Left renal cortex interstitium (tissue), 4 donors: ENCODE data around the gene PTPA. TPM values are rescaled to one million over a fixed set of nuclear protein-coding genes. Genes with fewer than 3 reads are reported as not detected.

ENCODE experiments used
- DNase-seq, 4 donors: peaks; one replicate each; pipeline ENCODE4 v3.0.0-alpha.2; 2013; ENCODE audit warnings: low read depth in 4 of 4, low spot score in 2 of 4, missing footprints in 1 of 4
- polyA plus RNA-seq, 4 donors: library from polyadenylated mRNA; unstranded; fragments of 120-200 nt; gene quantifications; one replicate each; pipeline ENCODE4 v1.2.1, GENCODE V29; 2013; ENCODE audit not compliant: insufficient read length in 4 of 4

Gene PTPA
- polyA plus RNA-seq, 4 donors = 112 to 138 (median 123) TPM

DNA sequence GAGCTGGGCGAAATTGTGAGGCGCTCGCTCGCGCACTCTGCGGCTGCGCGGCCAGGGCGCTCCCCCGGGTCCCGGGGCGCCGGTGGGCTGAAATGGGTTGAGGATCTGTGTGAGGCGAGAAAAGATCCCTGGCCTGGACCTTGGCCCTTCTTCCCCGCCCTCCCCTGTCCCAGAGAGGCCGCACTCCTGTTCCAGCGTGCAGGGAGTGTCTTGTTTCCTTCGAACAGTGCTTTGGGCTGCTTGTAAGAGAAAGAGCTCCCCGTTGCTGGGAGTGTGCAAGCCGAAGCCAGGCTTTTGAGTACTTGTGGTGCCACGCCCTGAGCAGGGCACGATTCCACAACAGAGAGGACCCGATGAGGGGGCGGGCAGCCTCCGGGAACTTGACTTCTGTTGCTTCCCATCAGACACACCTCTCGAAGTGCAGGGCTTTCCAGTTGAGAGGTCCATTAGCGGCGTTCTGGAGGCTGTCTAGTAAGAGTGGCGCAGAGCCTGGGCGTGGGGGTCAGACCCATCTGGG lies 29.8 kb upstream of the PTPA start:
- no peak for DNase-seq

- DNase-seq = no peak
Measured at GRCh38 chr9:129084087-129084486, 27.1 kb upstream of the PTPA start.

DNA sequence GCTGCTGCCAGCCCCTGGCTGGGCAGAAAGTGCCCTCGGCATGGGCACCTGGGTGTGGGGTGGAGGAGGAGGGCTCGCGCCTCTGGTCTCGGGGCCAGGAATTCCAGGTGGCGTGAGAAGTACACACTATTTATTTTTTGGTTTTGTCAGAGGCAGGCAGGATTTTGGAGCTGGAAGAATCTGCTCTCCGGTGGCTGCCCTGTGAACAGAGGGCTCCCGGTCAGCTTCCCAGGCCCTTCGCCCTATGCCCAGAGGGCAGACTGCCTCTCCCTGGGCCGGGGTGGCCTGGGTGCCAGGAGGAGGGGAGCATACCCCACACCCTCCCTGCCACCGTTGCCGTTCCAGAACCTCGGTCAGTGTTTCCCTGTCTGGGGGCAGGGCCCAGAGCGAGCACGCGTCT lies 22.0 kb upstream of the PTPA start:
- no peak for DNase-seq

DNA sequence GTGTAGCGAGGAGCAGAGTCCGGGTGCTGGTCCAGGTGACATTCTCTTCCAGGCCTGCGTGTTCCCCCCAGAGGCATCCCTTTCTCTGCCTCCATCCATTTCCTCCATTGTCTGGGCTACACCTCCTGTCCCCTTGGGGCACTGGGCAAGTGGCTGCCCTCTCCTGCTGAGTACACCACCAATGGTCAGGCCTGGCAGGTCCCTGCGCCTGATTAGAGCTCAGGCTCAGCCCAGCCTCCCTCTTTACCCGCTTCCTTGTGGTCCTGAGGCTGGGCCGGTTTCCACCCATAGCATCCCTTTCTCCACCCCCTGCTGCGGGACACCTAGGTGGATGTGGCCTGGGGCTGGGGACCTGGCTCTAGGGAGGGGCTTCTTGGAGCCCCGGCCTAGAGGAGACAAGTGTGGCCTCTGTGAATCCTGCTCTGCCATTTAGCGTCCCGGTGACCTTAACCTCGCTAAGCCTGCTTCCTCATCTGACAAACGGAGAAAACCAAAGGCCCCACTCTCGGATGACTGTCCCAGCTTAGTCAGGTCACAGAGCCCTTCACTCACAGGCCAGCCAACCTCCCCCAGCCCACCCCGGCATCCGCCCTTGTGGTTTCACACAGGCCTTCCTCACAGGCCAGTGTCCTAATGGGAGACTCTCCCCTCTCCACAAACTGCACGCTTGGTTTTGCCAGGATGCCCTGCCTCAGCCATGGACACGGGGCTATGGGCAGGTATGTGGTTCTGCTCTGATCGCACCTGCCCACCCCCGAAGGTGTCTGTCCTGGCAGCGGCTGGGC lies 17.4 kb upstream of the PTPA start:
- DNase-seq = no peak

- no peak for DNase-seq
Measured at GRCh38 chr9:129094387-129095169, 16.6 kb upstream of the PTPA start.

- DNase-seq = no peak
Measured at GRCh38 chr9:129095170-129095667, 16.0 kb upstream of the PTPA start.

GRCh38 chr9:129095908-129096307 lies 15.3 kb upstream of the PTPA start:
- DNase-seq = no peak

- no peak for DNase-seq
Measured at GRCh38 chr9:129097671-129098306, 13.4 kb upstream of the PTPA start.

DNA sequence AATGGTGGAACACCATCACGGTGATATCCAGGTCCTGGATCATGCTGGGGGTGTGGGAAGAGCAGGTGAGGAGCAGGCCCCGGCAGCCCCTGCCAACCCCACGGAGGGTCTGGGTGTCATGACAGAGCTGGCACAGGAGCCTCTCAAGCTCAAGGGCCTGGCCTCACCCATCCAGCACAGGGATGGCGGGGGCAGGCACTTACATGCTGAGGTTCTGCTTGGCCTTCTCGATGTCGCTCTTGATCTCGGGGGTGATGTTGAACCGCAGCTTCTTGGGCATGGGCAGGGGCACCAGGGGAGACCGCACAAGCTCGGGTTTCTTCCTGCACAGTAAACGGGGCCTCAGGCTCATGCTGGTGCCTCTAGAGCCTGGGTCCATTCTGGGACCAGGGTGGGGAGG lies 12.9 kb upstream of the PTPA start:
- DNase-seq = no peak

DNA sequence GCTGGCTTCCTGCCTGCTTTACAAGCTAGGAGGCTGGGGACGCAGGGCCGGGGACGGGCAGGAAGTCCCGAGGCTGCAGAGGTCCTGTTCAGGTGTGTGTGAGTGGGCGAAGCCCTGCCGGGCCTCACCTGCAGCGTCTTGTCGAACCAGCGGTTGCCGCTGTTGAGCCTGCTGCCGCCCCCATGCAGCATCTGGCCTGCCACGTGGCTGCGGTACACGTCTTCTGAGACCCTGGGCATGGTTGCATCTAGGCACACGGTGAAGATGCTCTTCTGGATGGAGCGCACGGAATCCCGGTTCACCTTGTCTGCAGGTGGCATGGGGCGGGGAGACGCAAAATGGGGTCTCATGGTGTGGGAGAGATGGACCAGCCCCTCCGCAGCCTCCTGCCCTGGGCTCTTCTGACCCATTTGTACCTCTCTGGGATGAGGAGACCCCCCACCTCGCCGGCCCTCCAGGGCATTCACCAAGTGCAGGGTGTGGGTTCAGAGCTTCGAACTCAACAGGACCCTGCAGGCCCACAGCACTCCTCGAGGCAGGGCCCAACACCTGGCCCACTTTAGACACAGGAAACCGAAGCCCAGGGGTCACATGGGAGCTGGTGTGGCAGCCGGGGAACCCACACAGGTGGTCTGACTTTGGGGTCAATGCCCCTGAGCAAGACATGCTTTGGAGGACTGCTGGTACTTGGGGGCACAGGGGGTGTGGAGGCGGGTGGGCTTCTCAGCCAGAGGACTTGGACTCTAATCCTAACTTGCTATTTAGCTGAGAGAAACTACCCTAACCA lies 10.6 kb upstream of the PTPA start:
- no peak for DNase-seq

DNA sequence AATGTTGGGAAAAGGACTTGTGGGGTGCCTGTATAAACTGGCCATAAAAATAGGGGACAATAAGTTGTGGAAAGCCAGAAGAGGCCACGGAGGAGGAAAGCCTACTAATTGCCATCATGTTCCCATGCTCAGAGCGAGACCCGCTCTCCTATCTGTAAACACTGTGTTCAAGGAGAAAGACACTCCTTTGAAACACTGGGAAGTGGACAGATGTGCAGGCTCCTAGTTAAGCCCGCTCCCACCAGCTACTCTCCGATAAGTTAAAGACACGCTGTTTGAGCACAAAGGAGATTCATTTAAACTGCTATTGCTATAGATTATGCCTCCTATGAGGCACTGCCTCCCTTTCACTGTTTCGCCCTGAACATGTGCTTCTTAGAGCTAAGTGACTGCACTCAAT lies 9.9 kb upstream of the PTPA start:
- DNase-seq = no peak

DNA sequence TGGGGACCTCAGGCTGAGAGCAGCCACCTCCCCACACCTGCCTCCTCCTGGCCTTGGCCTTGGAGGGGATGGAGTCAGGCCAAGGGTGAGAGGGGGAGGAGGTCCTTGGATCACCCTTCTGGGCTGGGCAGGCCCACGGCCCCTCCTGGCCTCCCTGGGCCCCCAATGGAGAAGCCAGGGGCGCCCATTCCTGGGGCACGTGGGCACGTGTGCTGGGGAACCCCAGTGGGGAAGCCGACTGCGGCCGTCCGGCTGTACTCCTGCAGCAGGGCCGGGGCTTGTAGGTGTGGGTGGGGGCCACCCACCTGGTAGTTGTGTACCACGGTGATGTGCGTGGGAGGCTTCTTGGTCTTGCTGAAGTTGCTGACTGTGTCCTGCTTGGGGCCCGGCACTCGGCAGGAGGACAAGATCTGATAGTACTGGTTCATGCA lies 9.1 kb upstream of the PTPA start:
- DNase-seq = no peak

GRCh38 chr9:129102791-129103594 lies 8.2 kb upstream of the PTPA start:
- DNase-seq = no peak

DNA sequence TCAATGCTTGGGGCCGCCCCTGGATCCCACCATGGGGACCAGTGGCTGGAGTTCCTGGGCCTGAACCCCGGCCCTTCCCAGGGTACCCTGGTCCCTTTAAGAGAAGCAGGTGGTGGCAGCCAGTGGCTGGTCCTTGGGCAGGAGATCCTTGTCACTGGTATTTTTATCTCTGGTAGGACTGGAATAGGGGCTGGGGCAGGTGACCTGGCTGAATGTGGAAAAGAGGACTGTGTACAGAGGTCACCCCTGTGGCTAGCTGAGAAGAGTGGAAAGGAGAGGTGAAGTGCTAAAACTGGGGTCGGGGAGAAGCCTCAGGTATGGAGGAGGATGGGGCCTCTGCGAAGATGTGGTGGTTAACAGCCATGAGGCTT lies 7.6 kb upstream of the PTPA start:
- no peak for DNase-seq

- no peak for DNase-seq
Measured at GRCh38 chr9:129104051-129104450, 7.2 kb upstream of the PTPA start.

GRCh38 chr9:129105857-129106694 lies 5.1 kb upstream of the PTPA start:
- no peak for DNase-seq

DNA sequence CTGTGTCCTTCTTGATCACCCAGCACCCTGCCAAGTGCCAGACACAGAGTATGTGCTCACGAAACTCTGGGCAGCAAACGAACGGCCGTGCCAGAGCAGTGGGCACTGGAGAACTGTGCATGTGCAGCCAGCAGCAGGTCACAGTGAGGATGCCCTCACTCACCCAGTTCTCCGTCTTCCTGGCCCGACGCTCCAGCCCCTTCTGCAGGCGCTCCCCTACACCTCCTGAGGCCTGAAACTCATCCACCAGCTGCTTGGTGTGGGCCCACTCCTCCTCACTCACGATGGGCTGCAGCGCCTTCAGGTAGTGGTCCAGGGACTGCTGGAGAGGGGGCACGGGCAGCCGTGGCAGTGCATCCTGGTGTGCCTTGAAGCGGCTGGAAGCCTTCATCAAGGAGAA lies 3.6 kb upstream of the PTPA start:
- DNase-seq = no peak

GRCh38 chr9:129108083-129108804 lies 3.0 kb upstream of the PTPA start:
- no peak for DNase-seq
